HepG2 (cell line): ENCODE results near the gene NR4A2. TPM values are rescaled to one million over a fixed set of nuclear protein-coding genes. Genes with fewer than 3 reads are reported as not detected.

Experiments
- ATAC-seq: fragments of 200-7000 bp; cut with Tn5 transposase; 3 replicates; pipeline ENCODE4 v1.9.1; 2020; ENCODE audit warnings: mild to moderate bottlenecking, moderate library complexity
- BruUV-seq: library from RNA; stranded (reverse); fragments of 400-500 nt; replicated peaks from 2 replicates; lab custom pipeline; 2021; lab: Mats Ljungman, UMichigan
- CTCF ChIA-PET: fragments of 300-600 bp; formaldehyde crosslinking; extraction: SDS; loops from one replicate; lab custom pipeline; 2021; ENCODE audit warnings: low total read pairs, inconsistent platforms, low intra/inter-chr PET ratio; lab: Yijun Ruan, JAX
- POLR2A ChIA-PET: fragments of 350-600 bp; sonication (Branson Sonifier 250); formaldehyde crosslinking; loops from one replicate; lab custom pipeline; 2020; ENCODE audit warnings: antibody characterized with exemption, inconsistent platforms; lab: Yijun Ruan, JAX
- DNase-seq: peaks from one replicate; pipeline ENCODE4 v3.0.0-alpha.2; 2015; ENCODE audit warnings: low spot score
- FAIRE-seq: peaks from 3 replicates; lab custom pipeline; 2011; peaks lifted over from hg19 to GRCh38; lab: Jason Lieb, UNC
- H2AFZ ChIP-seq: one replicate; pipeline ENCODE4 v1.6.1; 2011; ENCODE audit warnings: low read length, inconsistent platforms
- H3K27ac ChIP-seq: fragments of 300-600 bp; 3 replicates; pipeline ENCODE4 v1.8.0; 2011; ENCODE audit warnings: mixed run types, mild to moderate bottlenecking, mixed read lengths, low read length, inconsistent platforms; ENCODE audit not compliant: insufficient read depth; ENCODE audit errors: extremely low read length
- H3K27me3 ChIP-seq, 2 experiments: fragments of 200-600 bp in 1 of 2; 2 replicates in 1 of 2; 3 replicates in 1 of 2; pipeline versions ENCODE4 v1.6.0 to v1.8.0; 2011; ENCODE audit warnings: low read length in 2 of 2, mild to moderate bottlenecking in 2 of 2, moderate library complexity in 2 of 2, inconsistent platforms in 1 of 2; ENCODE audit not compliant: insufficient read depth in 2 of 2, control insufficient read depth in 1 of 2
- H3K36me3 ChIP-seq, 2 experiments: fragments of 200-600 bp in 1 of 2; replicated peaks in 1 of 2; 2 replicates in 1 of 2; 3 replicates in 1 of 2; pipeline versions ENCODE4 v1.5.1 to v1.8.0; 2011; ENCODE audit warnings: low read length in 2 of 2, inconsistent platforms in 1 of 2; ENCODE audit not compliant: insufficient read depth in 2 of 2, control insufficient read depth in 1 of 2
- H3K4me1 ChIP-seq: 2 replicates; pipeline ENCODE4 v1.5.1; 2012; ENCODE audit warnings: low read length, inconsistent platforms; ENCODE audit not compliant: insufficient read depth
- H3K4me2 ChIP-seq: 2 replicates; pipeline ENCODE4 v1.6.0; 2011; ENCODE audit warnings: low read depth, low read length, inconsistent platforms
- H3K4me3 ChIP-seq, 3 experiments: fragments of 200-600 bp in 1 of 3; sonication (generic), shearing (Covaris generic) in 1 of 3; replicated peaks in 1 of 3; 2 replicates each; pipeline ENCODE4 v1.5.1; 2011 to 2016; ENCODE audit warnings: low read length in 3 of 3, inconsistent platforms in 2 of 3, low read depth in 2 of 3, mild to moderate bottlenecking in 2 of 3, control low read depth in 1 of 3, mixed read lengths in 1 of 3; ENCODE audit not compliant: insufficient read depth in 1 of 3
- H3K79me2 ChIP-seq: one replicate; pipeline ENCODE4 v1.6.1; 2011; ENCODE audit warnings: low read length, inconsistent platforms; ENCODE audit not compliant: insufficient read depth
- H3K9ac ChIP-seq: 2 replicates; pipeline ENCODE4 v1.6.0; 2011; ENCODE audit warnings: mild to moderate bottlenecking, low read depth, low read length, inconsistent platforms; ENCODE audit not compliant: insufficient read depth
- H3K9me3 ChIP-seq: 2 replicates; pipeline ENCODE4 v1.5.1; 2012; ENCODE audit warnings: mild to moderate bottlenecking, low read length
- H4K20me1 ChIP-seq: 2 replicates; pipeline ENCODE4 v1.6.0; 2011; ENCODE audit warnings: inconsistent platforms, mild to moderate bottlenecking, low read length, moderate library complexity; ENCODE audit not compliant: insufficient read depth
- GFI1 ChIP-seq: sonication (generic); formaldehyde crosslinking; IDR thresholded peaks from 2 replicates; pipeline ENCODE4 v1.5.0; 2020; ENCODE audit warnings: missing genetic modification reagents, mild to moderate bottlenecking, borderline replicate concordance
- NFYC ChIP-seq: IDR thresholded peaks from 2 replicates; pipeline ENCODE4 v1.6.1; 2016; ENCODE audit warnings: missing genetic modification reagents, missing compliant biosample characterization
- PTBP1 ChIP-seq: fragments of 200-400 bp; formaldehyde crosslinking; IDR thresholded peaks from 2 replicates; pipeline ENCODE4 v1.6.1; 2018; ENCODE audit warnings: low read length, low read depth; ENCODE audit not compliant: poor library complexity, severe bottlenecking
- TOE1 ChIP-seq: sonication (generic); formaldehyde crosslinking; IDR thresholded peaks from 2 replicates; pipeline ENCODE4 v1.4.0; 2020; ENCODE audit warnings: mild to moderate bottlenecking, missing genetic modification reagents
- ZMYM2 ChIP-seq: sonication (generic); formaldehyde crosslinking; IDR thresholded peaks from 2 replicates; pipeline ENCODE4 v1.8.0; 2022; ENCODE audit warnings: mild to moderate bottlenecking, missing genetic modification reagents
- ZNF317 ChIP-seq: sonication (generic); formaldehyde crosslinking; IDR thresholded peaks from 2 replicates; pipeline ENCODE4 v1.5.0; 2020; ENCODE audit warnings: mild to moderate bottlenecking, missing genetic modification reagents
- ZNF703 ChIP-seq: sonication (generic); formaldehyde crosslinking; IDR thresholded peaks from 2 replicates; pipeline ENCODE4 v1.5.1; 2020; ENCODE audit warnings: missing genetic modification reagents, mild to moderate bottlenecking, moderate library complexity, borderline replicate concordance
- ZNF747 ChIP-seq: sonication (generic); formaldehyde crosslinking; IDR thresholded peaks from 2 replicates; pipeline ENCODE4 v1.8.1; 2023; ENCODE audit warnings: missing genetic modification reagents, mild to moderate bottlenecking, borderline replicate concordance
- ZSCAN31 ChIP-seq: sonication (generic); formaldehyde crosslinking; IDR thresholded peaks from 2 replicates; pipeline ENCODE4 v1.5.0; 2020; ENCODE audit warnings: low read depth, mild to moderate bottlenecking, missing genetic modification reagents
- WGBS: methylation state at CpG from one replicate; pipeline ENCODE4 v1.1.6; 2017; ENCODE audit warnings: low lambda C conversion rate; 5-methylcytosine and 5-hydroxymethylcytosine counted together
- in situ Hi-C: cut with HindIII; loops from 2 replicates; pipeline ENCODE4 v1.10.0; 2017; ENCODE audit warnings: low pct_unique_long_range_greater_than_20kb; ENCODE audit not compliant: extremely low pct_ligation_motif_present
- intact Hi-C: fragments of 100-400 bp; cut with micrococcal nuclease; formaldehyde crosslinking; loops from one replicate; pipeline ENCODE4 v1.10.0; 2022; ENCODE audit not compliant: unreplicated experiment
- polyA plus RNA-seq, 8 experiments: library from polyadenylated mRNA; depleted of rRNA in 3 of 8; stranded (reverse) in 7 of 8; unstranded in 1 of 8; fragments of >200 nt; fragmentation: Illumina TruSeq in 4 of 8; extraction: Trizol in 4 of 8; gene quantifications; 2 replicates each; pipeline versions ENCODE4 v1.2.1 to v1.2.3, GENCODE V29; 2011 to 2016; ENCODE audit warnings: low read depth in 4 of 8, missing spikeins in 1 of 8, mixed read lengths in 1 of 8; ENCODE audit not compliant: insufficient read depth in 1 of 8
- total RNA-seq, 5 experiments: library from RNA; depleted of rRNA; stranded (reverse); fragments of >200 nt; fragmentation: Illumina TruSeq; extraction: Trizol; gene quantifications; 2 replicates each; pipeline ENCODE4 v1.2.3, GENCODE V29; 2016; ENCODE audit warnings: low read depth in 1 of 5
- TF ChIP-seq, protein P1 (sequence below): sonication (generic); formaldehyde crosslinking; IDR thresholded peaks from 2 replicates; pipeline ENCODE4 v1.8.0; 2022; ENCODE audit warnings: mild to moderate bottlenecking, missing genetic modification reagents; ENCODE audit not compliant: insufficient replicate concordance
- TF ChIP-seq, protein P2 (sequence below): sonication (generic); formaldehyde crosslinking; IDR thresholded peaks from 2 replicates; pipeline ENCODE4 v1.4.0; 2020; ENCODE audit warnings: mild to moderate bottlenecking, missing genetic modification reagents

Gene NR4A2
- total and polyA plus RNA-seq, 2 of the 13 experiments (the other 11 are each of a cell fraction or from before 2014, with no cell fraction given) = not detected

- Histone ChIP-seq H3K36me3 (no peaks in the 10 kb centered on the region), H2AFZ (no peak overlapping the region), H3K27me3 (no peaks in the 10 kb centered on the region; a peak in 1 of 5 replicates), H3K4me1 (no peaks in the 10 kb centered on the region), H3K4me3 (no peak overlapping the region), H3K79me2 (no peaks in the 10 kb centered on the region), H3K9ac (no peak overlapping the region), H3K27ac (no peak overlapping the region), H4K20me1 (no peaks in the 10 kb centered on the region), H3K4me2 (no peak overlapping the region), H3K9me3 (peaks cover 4% of the 10 kb centered on the region; the same call in 1 of the 2 replicates)
- no peak for FAIRE-seq
- BruUV-seq = no TSS peak
- in situ Hi-C loops (no loop called here), intact Hi-C loops (no loop called here)
- ChIA-PET CTCF (no interaction called here), POLR2A (no interaction called here)
- ATAC-seq = no peak
- TF ChIP-seq GFI1 (CRISPR knock-in tag) (no peak), ZSCAN31 (no peak), ZNF747 (CRISPR knock-in tag) (no peak), ZNF317 (CRISPR knock-in tag) (no peak), NFYC (CRISPR knock-in tag) (no peak), ZMYM2 (no peak), ZNF703 (CRISPR knock-in tag) (no peak), PTBP1 (no peak), TOE1 (CRISPR knock-in tag) (no peak)
- TF ChIP-seq, protein P1, sequence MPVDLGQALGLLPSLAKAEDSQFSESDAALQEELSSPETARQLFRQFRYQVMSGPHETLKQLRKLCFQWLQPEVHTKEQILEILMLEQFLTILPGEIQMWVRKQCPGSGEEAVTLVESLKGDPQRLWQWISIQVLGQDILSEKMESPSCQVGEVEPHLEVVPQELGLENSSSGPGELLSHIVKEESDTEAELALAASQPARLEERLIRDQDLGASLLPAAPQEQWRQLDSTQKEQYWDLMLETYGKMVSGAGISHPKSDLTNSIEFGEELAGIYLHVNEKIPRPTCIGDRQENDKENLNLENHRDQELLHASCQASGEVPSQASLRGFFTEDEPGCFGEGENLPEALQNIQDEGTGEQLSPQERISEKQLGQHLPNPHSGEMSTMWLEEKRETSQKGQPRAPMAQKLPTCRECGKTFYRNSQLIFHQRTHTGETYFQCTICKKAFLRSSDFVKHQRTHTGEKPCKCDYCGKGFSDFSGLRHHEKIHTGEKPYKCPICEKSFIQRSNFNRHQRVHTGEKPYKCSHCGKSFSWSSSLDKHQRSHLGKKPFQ (CRISPR knock-in tag) = no peak
- TF ChIP-seq, protein P2, sequence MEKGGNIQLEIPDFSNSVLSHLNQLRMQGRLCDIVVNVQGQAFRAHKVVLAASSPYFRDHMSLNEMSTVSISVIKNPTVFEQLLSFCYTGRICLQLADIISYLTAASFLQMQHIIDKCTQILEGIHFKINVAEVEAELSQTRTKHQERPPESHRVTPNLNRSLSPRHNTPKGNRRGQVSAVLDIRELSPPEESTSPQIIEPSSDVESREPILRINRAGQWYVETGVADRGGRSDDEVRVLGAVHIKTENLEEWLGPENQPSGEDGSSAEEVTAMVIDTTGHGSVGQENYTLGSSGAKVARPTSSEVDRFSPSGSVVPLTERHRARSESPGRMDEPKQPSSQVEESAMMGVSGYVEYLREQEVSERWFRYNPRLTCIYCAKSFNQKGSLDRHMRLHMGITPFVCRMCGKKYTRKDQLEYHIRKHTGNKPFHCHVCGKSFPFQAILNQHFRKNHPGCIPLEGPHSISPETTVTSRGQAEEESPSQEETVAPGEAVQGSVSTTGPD (CRISPR knock-in tag) = no peak
- 1% methylated on average over 1 of the region's 1 CpG for WGBS
- DNase-seq = no peak
Observed at GRCh38 chr2:156379714-156380113, 47.2 kb upstream of the NR4A2 start.
